Keratinocyte (primary cell): ENCODE measurements around the gene NTHL1. TPM values are rescaled to one million over a fixed set of nuclear protein-coding genes. Genes with fewer than 3 reads are reported as not detected.

Experiments used
- DNase-seq: peaks from one replicate; pipeline ENCODE4 v3.0.0-alpha.2; 2011; ENCODE audit warnings: low read depth, missing footprints, low spot score
- FAIRE-seq: peaks from 2 replicates; lab custom pipeline; 2011; peaks lifted over from hg19 to GRCh38; lab: Jason Lieb, UNC
- H2AFZ ChIP-seq: 2 replicates; pipeline ENCODE4 v1.6.0; 2012; ENCODE audit warnings: low read length, control low read depth, inconsistent platforms; ENCODE audit not compliant: control insufficient read depth
- H3K27ac ChIP-seq: 2 replicates; pipeline ENCODE4 v1.5.1; 2011; ENCODE audit warnings: low read length; ENCODE audit not compliant: control insufficient read depth, insufficient read depth
- H3K27me3 ChIP-seq: 3 replicates; pipeline ENCODE4 v1.6.0; 2011; ENCODE audit warnings: low read length; ENCODE audit not compliant: control insufficient read depth, insufficient read depth; ENCODE audit errors: extremely low read depth
- H3K36me3 ChIP-seq, 2 experiments: 2 replicates in 1 of 2; 3 replicates in 1 of 2; pipeline ENCODE4 v1.5.1; 2011; ENCODE audit warnings: low read length in 2 of 2, mild to moderate bottlenecking in 1 of 2; ENCODE audit not compliant: control insufficient read depth in 2 of 2, insufficient read depth in 2 of 2; ENCODE audit errors: extremely low read depth in 1 of 2
- H3K4me1 ChIP-seq: 3 replicates; pipeline ENCODE4 v1.5.1; 2011; ENCODE audit warnings: low read length; ENCODE audit not compliant: control insufficient read depth, insufficient read depth; ENCODE audit errors: extremely low read depth
- H3K4me2 ChIP-seq: 3 replicates; pipeline ENCODE4 v1.6.0; 2011; ENCODE audit warnings: low read depth, low read length; ENCODE audit not compliant: control insufficient read depth, insufficient read depth; ENCODE audit errors: extremely low read depth
- H3K4me3 ChIP-seq, 3 experiments: fragments of 200-600 bp in 1 of 3; sonication (generic) in 1 of 3; 2 replicates in 2 of 3; 3 replicates in 1 of 3; pipeline ENCODE4 v1.5.1; 2011 to 2016; ENCODE audit warnings: low read length in 3 of 3, mild to moderate bottlenecking in 3 of 3, control low read depth in 2 of 3, inconsistent platforms in 1 of 3, low read depth in 1 of 3, mixed read lengths in 1 of 3, mixed run types in 1 of 3, moderate library complexity in 1 of 3; ENCODE audit not compliant: control insufficient read depth in 2 of 3, insufficient read depth in 2 of 3; ENCODE audit errors: extremely low read depth in 1 of 3
- H3K79me2 ChIP-seq: 2 replicates; pipeline ENCODE4 v1.6.0; 2012; ENCODE audit warnings: low read length; ENCODE audit not compliant: control insufficient read depth, insufficient read depth
- H3K9ac ChIP-seq: 3 replicates; pipeline ENCODE4 v1.6.0; 2011; ENCODE audit warnings: low read length; ENCODE audit not compliant: control insufficient read depth, insufficient read depth; ENCODE audit errors: extremely low read depth
- H3K9me1 ChIP-seq: 3 replicates; pipeline ENCODE4 v1.6.0; 2011; ENCODE audit warnings: low read length; ENCODE audit not compliant: control insufficient read depth, insufficient read depth; ENCODE audit errors: extremely low read depth
- H3K9me3 ChIP-seq: 2 replicates; pipeline ENCODE4 v1.5.1; 2012; ENCODE audit warnings: low read depth, low read length; ENCODE audit not compliant: control insufficient read depth
- H4K20me1 ChIP-seq: 3 replicates; pipeline ENCODE4 v1.6.0; 2011; ENCODE audit warnings: low read length; ENCODE audit not compliant: control insufficient read depth, insufficient read depth; ENCODE audit errors: extremely low read depth
- CTCF ChIP-seq, 3 experiments: IDR thresholded peaks in 1 of 3; conservative IDR thresholded peaks in 1 of 3; optimal IDR thresholded peaks in 1 of 3; 2 replicates in 2 of 3; 3 replicates in 1 of 3; pipeline versions ENCODE3 to v1.5.1; 2011; ENCODE audit warnings: low read length in 3 of 3, mild to moderate bottlenecking in 3 of 3, moderate library complexity in 2 of 3, control low read depth in 1 of 3, inconsistent platforms in 1 of 3; ENCODE audit not compliant: insufficient read depth in 2 of 3; ENCODE audit errors: extremely low read depth in 1 of 3
- EZH2 ChIP-seq: IDR thresholded peaks from one replicate; pipeline ENCODE4 v1.6.1; 2012; ENCODE audit warnings: inconsistent platforms, mild to moderate bottlenecking, low read length, moderate library complexity
- dilution Hi-C: fragments of 300-500 bp; cut with MboI; formaldehyde crosslinking; loops from one replicate; pipeline ENCODE4 v1.7.0; 2020; ENCODE audit warnings: low sequenced_read_pairs; ENCODE audit not compliant: extremely low pct_ligation_motif_present
- polyA plus RNA-seq, 5 experiments: library from polyadenylated mRNA; depleted of rRNA in 3 of 5; stranded (reverse) in 3 of 5; stranded (forward) in 1 of 5; unstranded in 1 of 5; fragments of >200 nt; gene quantifications; 1 replicate in 1 of 5; 2 replicates in 3 of 5; 3 replicates in 1 of 5; pipeline versions ENCODE4 v1.2.1 to v1.2.3, GENCODE V29; 2011 to 2012; ENCODE audit warnings: missing spikeins in 2 of 5, low read depth in 1 of 5, low replicate concordance in 1 of 5

The NTHL1 gene
- polyA plus RNA-seq, 1 donor (not counting 4 experiments of a cell fraction or from before 2014, with no cell fraction given), result 8.5 TPM

- Histone ChIP-seq H2AFZ (no peak overlapping the region), H3K36me3 (peaks cover 0 to 3% of the 10 kb centered on the region in 2 experiments), H3K9me1 (no peaks in the 10 kb centered on the region), H3K9me3 (no peaks in the 10 kb centered on the region), H3K27ac (no peak overlapping the region), H3K4me3 (no peak overlapping the region), H3K79me2 (no peaks in the 10 kb centered on the region), H3K4me2 (no peak overlapping the region), H3K9ac (no peak overlapping the region), H4K20me1 (no peaks in the 10 kb centered on the region), H3K4me1 (no peaks in the 10 kb centered on the region), H3K27me3 (no peaks in the 10 kb centered on the region)
- dilution Hi-C loops, result no loop called here
- TF ChIP-seq EZH2 (no peak), CTCF (optimal IDR thresholded peaks at IDR 0.05 in 1 of 3, IDR thresholded peaks at IDR 0.05 in 1 of 3, conservative IDR thresholded peaks at IDR 0.05 in 1 of 3; ENCODE audit: extremely low read depth in 1 of 3, insufficient read depth in 2 of 3, low read length in 3 of 3) (no peak)
- DNase-seq (no peak), FAIRE-seq (no peak)
Observed at GRCh38 chr16:2040787-2041522, 6.7 kb downstream of the NTHL1 start.

GRCh38 chr16:2040041-2040786, 7.4 kb downstream of the NTHL1 start:
- DNase-seq (no peak), FAIRE-seq (no peak)
- no peaks in the 10 kb centered on the region for H3K79me2 ChIP-seq
- H3K9me3 ChIP-seq, result no peaks in the 10 kb centered on the region
- no peaks in the 10 kb centered on the region for H3K27me3 ChIP-seq
- no peak overlapping the region for H3K4me3 ChIP-seq
- H3K4me2 ChIP-seq, result no peak overlapping the region
- no peaks in the 10 kb centered on the region for H3K4me1 ChIP-seq
- H3K27ac ChIP-seq, result no peak overlapping the region
- no peak overlapping the region for H2AFZ ChIP-seq
- no peaks in the 10 kb centered on the region for H3K9me1 ChIP-seq
- no peak overlapping the region for H3K9ac ChIP-seq
- dilution Hi-C loops, result no loop called here
- H3K36me3 ChIP-seq, result peaks cover 0 to 3% of the 10 kb centered on the region in 2 experiments
- TF ChIP-seq EZH2 (no peak), CTCF (optimal IDR thresholded peaks at IDR 0.05 in 1 of 3, IDR thresholded peaks at IDR 0.05 in 1 of 3, conservative IDR thresholded peaks at IDR 0.05 in 1 of 3; ENCODE audit: extremely low read depth in 1 of 3, insufficient read depth in 2 of 3, low read length in 3 of 3) (no peak)
- no peaks in the 10 kb centered on the region for H4K20me1 ChIP-seq
